Activated T-helper 2 cell treated with anti-CD3 and anti-CD28 coated beads, Interferon-gamma antibody, Interleukin-2, Interleukin-4, amounts not matched to agents 10 μg/mL and 5 μg/mL and 100 μg/mL, durations not matched to agents 14 hours and 24 hours and 36 hours (primary cell): ENCODE measurements around the gene GRK5. TPM values are rescaled to one million over a fixed set of nuclear protein-coding genes. Genes with fewer than 3 reads are reported as not detected.
A peak's percentile ranks its signal among the peaks of the same experiment; 100 is the strongest.

Source experiments
- DNase-seq: peaks from one replicate; pipeline ENCODE4 v3.0.0; 2021; ENCODE audit warnings: low spot score
- H3K27ac Mint-ChIP-seq: one replicate; pipeline ENCODE4 v1.8.0; 2021; ENCODE audit warnings: mixed read lengths
- H3K27me3 Mint-ChIP-seq: one replicate; pipeline ENCODE4 v1.8.0; 2021; ENCODE audit warnings: low read depth, mixed read lengths
- H3K36me3 Mint-ChIP-seq: one replicate; pipeline ENCODE4 v1.8.0; 2021; ENCODE audit warnings: low read depth, mixed read lengths
- H3K4me1 Mint-ChIP-seq: one replicate; pipeline ENCODE4 v1.8.0; 2021; ENCODE audit warnings: low read depth, mixed read lengths
- H3K4me3 Mint-ChIP-seq: one replicate; pipeline ENCODE4 v1.8.0; 2021; ENCODE audit warnings: low read depth, mild to moderate bottlenecking, moderate library complexity, mixed read lengths
- H3K9me3 Mint-ChIP-seq: one replicate; pipeline ENCODE4 v1.8.0; 2021; ENCODE audit warnings: mixed read lengths
- intact Hi-C: fragments of 100-400 bp; cut with micrococcal nuclease; formaldehyde crosslinking; loops from one replicate; pipeline ENCODE4 v1.15.1; 2023
- total RNA-seq: library from RNA; stranded (reverse); gene quantifications from 2 replicates; pipeline ENCODE4 v1.2.3, GENCODE V29; 2022

GRK5 gene
- total RNA-seq, 1 donor from 2014 or later: 24.4 TPM

DNA sequence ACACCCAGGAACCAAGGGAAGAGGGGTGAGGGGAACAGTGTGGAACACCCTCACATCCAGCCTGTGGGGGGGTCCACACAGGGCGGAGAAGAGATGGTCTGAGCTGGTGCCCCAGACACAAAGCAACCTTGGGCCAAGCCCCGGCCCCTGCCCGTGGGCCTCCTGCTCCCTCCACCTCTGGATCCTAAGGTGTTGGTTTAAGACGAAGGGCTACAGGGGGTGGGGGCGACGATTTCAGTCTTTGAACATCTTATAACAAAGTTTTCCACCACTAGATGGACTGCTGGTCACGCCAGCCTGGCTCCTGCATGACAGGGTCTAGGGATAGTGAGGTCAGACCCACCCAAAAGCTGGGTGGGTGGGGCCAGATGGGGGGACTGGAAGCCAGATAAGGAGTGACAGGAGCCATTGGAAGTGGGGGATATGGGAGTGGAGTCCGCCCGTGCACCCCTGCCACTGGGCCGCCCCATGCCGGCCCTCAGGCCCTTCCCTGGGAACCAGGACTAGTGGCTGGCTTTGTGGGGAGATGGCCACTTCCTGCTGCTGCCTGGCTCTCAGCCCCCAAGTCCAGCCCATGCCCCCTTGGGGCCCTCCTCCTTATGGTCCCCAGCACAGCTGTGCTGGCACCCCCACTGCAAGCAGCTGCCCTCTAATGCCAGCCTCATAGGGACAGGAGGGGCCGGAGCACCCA lies 236.7 kb downstream of the GRK5 start:
- Mint-ChIP-seq H3K9me3 (no peaks in the 10 kb centered on the region), H3K4me3 (no peak overlapping the region), H3K36me3 (peaks cover 12% of the 10 kb centered on the region), H3K27me3 (no peaks in the 10 kb centered on the region), H3K4me1 (peaks cover 2% of the 10 kb centered on the region), H3K27ac (no peak overlapping the region)
- DNase-seq: no peak
- intact Hi-C loops: loop anchor here (2.0 kb wide), 1 partner anchor 245 kb away; no protein-coding TSS in a partner anchor

DNA sequence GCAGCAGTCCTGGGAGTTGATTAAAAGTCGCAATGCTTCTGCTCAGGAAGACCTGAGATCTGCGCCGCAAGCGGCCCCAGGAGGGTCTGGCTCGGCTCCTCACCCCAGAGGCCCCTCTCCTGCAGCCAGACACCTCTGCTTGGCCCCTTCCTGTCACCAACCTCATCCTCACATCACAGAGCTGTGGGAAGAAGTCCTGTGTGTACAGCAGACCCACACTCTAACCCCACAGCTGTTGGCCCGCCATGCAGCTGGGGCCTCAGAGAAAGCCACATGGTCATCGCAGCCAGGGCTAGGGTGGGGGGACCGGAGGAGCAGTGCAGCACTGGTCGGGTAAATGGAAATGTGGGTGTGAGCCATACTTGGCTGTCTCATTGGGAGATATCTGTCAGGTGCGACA lies 237.5 kb downstream of the GRK5 start:
- Mint-ChIP-seq H3K27me3 (no peaks in the 10 kb centered on the region), H3K4me1 (peaks cover 2% of the 10 kb centered on the region), H3K9me3 (no peaks in the 10 kb centered on the region), H3K36me3 (peaks cover 12% of the 10 kb centered on the region), H3K4me3 (no peak overlapping the region), H3K27ac (no peak overlapping the region)
- intact Hi-C loops: loop anchor here (1.0 to 2.0 kb wide), 2 partner anchors 239 to 246 kb away; no protein-coding TSS in a partner anchor
- DNase-seq: no peak

DNA sequence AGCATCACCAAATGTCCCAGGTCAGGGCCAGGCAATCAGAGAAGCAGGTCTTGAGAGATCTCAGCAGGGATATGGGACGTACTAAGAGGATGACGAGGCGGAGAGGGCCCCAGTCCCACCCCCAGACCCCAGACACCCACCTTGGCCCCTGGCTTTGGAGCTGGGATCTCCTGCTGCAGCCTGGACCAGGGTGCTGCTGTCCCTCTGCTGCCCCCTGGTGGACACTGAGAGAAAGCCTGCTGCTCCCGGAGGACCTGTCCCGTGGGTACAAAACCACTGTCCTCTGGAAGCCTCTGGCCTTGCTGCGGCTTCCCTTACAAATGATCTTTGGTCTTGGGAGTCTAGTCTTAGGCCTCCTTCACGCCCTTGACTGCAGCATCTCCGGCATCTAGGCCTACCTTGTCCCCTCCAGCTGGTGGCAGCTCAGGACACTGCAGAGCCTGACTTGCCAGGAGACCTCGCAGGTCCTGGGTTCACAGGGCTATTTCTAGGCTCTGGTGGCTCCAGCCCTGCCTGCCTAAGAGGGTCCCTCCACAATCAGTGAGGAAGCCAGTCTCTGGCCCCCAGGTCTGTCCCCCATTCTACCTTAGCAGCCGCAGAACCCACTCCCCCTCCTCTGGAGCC lies 238.1 kb downstream of the GRK5 start:
- no peak overlapping the region for H3K27ac Mint-ChIP-seq
- intact Hi-C loops: loop anchor here (1.0 to 2.0 kb wide), 2 partner anchors 239 to 247 kb away; no protein-coding TSS in a partner anchor
- no peaks in the 10 kb centered on the region for H3K27me3 Mint-ChIP-seq
- H3K4me1 Mint-ChIP-seq: peaks cover 2% of the 10 kb centered on the region
- H3K9me3 Mint-ChIP-seq: no peaks in the 10 kb centered on the region
- no peak overlapping the region for H3K4me3 Mint-ChIP-seq
- DNase-seq: peak; percentile 69
- H3K36me3 Mint-ChIP-seq: peaks cover 12% of the 10 kb centered on the region

DNA sequence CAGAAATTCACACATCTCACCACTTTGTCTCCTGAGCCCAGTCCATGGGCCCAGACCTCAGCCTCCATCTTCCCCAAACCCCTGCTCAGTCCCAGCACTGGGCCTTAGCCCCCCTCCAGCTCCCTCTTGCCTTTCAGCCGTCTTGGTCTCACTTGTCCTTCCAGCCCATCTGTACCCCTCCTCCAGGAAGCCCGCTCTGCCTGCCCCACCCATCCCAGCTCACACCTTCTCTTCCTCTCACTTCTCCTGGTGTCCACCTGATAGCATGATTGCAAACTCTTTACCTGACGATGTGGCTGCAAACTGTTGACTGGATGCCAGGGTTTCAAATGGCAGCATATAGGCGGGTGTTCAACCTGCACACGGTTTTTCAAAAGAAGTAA lies 238.6 kb downstream of the GRK5 start:
- DNase-seq: no peak
- peaks cover 2% of the 10 kb centered on the region for H3K4me1 Mint-ChIP-seq
- H3K27me3 Mint-ChIP-seq: no peaks in the 10 kb centered on the region
- peaks cover 12% of the 10 kb centered on the region for H3K36me3 Mint-ChIP-seq
- intact Hi-C loops: loop anchor here (1.0 to 2.0 kb wide), 2 partner anchors 240 to 247 kb away; no protein-coding TSS in a partner anchor
- H3K4me3 Mint-ChIP-seq: no peak overlapping the region
- H3K9me3 Mint-ChIP-seq: no peaks in the 10 kb centered on the region
- no peak overlapping the region for H3K27ac Mint-ChIP-seq

DNA sequence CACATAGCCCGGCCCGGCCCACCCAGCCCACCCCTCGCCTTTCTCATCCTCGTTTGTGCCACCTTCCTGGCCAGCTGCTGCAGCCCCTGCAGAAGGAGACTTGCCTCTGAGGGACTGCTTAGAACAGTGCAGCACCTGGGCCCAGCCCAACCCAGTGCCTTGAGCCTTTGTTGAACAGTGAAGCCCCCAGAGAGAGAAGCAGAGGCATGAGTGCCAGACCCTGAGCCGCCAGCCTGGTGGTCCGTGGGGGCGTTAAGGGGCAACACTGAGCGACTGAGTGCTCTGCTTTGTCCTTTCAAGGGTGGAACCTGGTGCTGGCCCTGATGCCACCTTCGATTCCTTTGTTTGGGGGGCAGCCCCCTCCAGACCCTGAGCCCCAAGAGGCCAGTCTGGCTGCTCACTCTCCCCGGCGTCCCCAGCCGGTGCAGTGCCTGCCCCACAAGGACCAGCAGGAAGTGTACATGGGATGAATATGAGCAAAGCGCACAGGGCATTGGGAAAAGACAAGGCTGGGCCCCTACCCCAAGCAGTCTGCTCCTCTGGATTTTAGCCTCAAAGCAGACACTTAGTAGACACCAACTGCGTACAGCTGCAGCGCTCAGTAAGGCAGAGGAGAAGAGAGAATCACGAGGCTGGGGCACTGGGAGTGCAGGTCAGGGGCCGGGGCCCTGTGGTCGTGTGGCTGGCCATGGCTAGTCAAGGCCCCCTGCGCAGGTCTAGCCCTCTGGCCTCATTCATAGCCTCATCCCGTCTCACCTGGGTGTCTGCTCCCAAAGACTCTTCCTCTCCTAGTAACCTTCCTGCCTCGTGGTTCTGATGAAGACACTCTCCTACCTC lies 239.3 kb downstream of the GRK5 start:
- H3K36me3 Mint-ChIP-seq: peaks cover 8% of the 10 kb centered on the region
- peaks cover 2% of the 10 kb centered on the region for H3K4me1 Mint-ChIP-seq
- intact Hi-C loops: no loop called here
- no peak overlapping the region for H3K4me3 Mint-ChIP-seq
- DNase-seq: no peak
- H3K9me3 Mint-ChIP-seq: no peaks in the 10 kb centered on the region
- no peak overlapping the region for H3K27ac Mint-ChIP-seq
- no peaks in the 10 kb centered on the region for H3K27me3 Mint-ChIP-seq

DNA sequence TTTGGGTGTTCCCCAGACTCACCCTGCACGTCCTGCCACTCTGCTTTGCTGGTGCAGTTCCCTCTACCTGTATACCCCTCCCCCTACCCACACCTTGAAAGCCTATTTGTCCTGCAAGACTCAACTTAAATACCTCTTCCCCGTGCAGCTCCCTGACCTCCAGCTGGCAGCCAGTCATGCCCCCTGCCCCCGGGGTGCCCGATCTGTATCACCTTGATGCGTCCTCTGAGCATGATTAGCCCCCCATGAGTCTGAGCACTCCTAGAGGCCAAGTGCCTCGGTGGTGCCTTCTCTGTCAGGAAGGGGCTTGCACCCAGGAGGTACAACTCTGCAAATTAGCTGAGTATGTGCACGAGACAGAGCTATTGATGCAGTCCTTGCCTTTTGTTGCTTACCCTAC lies 240.1 kb downstream of the GRK5 start:
- H3K4me3 Mint-ChIP-seq: no peak overlapping the region
- H3K36me3 Mint-ChIP-seq: peaks cover 8% of the 10 kb centered on the region
- peaks cover 2% of the 10 kb centered on the region for H3K4me1 Mint-ChIP-seq
- no peak overlapping the region for H3K27ac Mint-ChIP-seq
- no peak for DNase-seq
- H3K27me3 Mint-ChIP-seq: no peaks in the 10 kb centered on the region
- H3K9me3 Mint-ChIP-seq: no peaks in the 10 kb centered on the region
- intact Hi-C loops: no loop called here

DNA sequence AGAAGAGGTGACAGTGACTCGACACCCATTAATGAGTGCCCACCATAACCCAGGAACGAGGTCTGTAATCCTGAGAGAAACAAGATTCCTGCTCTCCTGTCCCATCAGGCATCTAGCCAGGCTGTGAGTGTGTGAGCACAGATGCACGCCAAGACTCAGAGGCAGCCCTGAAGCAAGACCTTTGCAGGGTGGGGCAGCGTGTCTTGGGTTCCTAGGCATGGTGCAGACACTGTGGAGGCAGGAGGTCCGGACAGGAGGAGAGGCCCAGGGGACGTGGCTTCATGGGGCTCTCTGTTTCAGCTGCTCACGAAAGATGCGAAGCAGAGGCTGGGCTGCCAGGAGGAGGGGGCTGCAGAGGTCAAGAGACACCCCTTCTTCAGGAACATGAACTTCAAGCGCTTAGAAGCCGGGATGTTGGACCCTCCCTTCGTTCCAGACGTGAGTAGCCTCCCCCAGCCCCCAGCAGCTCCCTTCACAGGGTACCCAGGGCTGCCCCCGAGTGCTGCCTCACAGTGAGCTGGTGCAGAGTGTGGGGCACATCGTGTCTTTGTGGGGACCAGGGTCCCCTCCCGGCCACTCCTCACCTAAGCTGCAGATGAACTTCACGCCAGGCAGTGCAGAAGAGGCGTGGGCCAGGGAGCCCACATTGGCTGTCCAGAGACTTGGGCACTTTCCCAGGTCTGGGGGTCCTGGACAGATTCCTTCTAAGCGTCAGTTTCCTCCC lies 240.6 kb downstream of the GRK5 start:
- peaks cover 8% of the 10 kb centered on the region for H3K36me3 Mint-ChIP-seq
- H3K9me3 Mint-ChIP-seq: no peaks in the 10 kb centered on the region
- H3K27me3 Mint-ChIP-seq: no peaks in the 10 kb centered on the region
- no peak overlapping the region for H3K27ac Mint-ChIP-seq
- peaks cover 2% of the 10 kb centered on the region for H3K4me1 Mint-ChIP-seq
- DNase-seq: no peak
- intact Hi-C loops: no loop called here
- H3K4me3 Mint-ChIP-seq: no peak overlapping the region

DNA sequence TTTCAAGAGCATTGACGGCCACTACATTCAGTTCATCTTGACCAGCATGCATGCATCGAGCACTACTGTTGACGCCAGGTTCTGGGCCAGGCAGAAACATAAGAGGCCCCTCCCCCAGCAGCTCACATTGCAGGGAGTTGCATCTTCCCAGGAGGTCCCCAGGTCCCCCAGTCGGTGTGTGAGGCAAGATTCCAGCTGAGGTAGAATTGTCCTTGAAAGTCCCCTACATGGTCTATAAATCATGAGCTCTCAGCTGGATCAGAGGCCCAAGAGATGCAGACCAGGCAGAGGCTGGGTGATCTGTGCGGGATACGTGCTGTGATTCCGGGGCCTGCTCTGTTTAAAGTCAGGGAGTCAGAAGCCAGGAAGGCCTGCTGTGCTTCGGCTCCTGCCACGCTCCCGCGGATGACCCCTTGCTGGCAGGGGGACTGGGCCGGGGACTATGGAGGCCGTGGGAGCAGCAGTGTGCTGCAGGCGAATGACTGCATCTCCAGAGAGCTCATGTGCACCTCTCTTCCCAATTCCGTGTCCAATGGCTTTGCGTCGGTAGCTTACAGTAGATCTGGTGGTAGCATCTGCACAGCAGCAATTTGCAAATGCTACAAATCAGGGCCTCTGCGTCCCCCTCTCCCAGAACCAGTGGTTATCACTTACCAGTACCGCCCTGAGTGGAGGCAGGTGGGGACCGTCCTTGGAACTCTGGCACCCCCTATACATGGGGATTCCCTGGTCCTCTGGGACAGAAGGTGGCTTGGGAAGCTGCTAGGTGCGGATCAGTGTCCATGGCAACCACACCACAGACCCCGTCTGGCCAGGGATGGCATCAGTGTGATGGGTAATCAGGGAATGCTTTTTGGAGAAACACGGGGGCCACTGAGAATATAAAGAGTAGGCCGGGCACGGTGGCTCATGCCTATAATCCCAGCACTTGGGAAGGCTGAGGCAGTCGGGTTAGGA lies 241.5 kb downstream of the GRK5 start:
- Mint-ChIP-seq H3K27me3 (no peaks in the 10 kb centered on the region), H3K27ac (no peak overlapping the region), H3K4me3 (no peak overlapping the region), H3K4me1 (peaks cover 2% of the 10 kb centered on the region), H3K9me3 (no peaks in the 10 kb centered on the region), H3K36me3 (peaks cover 8% of the 10 kb centered on the region)
- intact Hi-C loops: no loop called here
- DNase-seq: no peak

DNA sequence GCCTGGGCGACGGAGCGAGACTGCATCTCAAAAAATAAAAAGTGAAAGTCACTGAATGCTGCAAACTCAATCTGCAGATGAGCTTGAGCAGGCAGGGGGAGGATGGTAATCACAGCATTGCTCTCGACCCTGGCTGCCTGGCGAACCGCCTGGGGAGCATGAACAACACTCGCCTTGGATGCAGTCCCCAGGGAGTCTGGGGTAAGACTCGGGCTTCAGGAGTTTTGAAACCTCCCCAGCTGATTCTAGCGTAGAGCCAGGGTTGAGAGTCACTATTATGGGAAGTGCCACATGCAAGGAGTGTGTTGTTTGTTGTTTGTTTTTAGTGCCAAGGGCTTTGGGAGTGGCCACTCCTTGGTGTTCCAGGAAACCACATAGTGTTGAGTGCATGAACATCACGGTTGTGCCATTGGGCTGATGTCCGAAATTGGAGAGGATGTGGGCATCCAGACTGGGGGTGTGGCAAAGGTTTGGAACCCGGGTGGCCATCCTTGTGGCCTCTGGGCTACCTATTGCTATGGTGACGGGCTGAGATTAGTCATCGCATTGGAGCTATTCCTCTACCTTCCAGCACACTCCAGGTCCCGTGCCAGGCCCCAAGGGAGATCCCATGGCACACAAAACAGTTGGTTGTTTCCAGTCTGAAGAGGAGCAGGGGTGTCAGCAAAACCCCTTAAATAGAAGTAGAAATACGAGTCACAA lies 242.5 kb downstream of the GRK5 start:
- Mint-ChIP-seq H3K4me3 (no peak overlapping the region), H3K9me3 (no peaks in the 10 kb centered on the region), H3K27ac (no peak overlapping the region), H3K36me3 (peaks cover 8% of the 10 kb centered on the region), H3K27me3 (no peaks in the 10 kb centered on the region), H3K4me1 (peaks cover 2% of the 10 kb centered on the region)
- no peak for DNase-seq
- intact Hi-C loops: no loop called here

DNA sequence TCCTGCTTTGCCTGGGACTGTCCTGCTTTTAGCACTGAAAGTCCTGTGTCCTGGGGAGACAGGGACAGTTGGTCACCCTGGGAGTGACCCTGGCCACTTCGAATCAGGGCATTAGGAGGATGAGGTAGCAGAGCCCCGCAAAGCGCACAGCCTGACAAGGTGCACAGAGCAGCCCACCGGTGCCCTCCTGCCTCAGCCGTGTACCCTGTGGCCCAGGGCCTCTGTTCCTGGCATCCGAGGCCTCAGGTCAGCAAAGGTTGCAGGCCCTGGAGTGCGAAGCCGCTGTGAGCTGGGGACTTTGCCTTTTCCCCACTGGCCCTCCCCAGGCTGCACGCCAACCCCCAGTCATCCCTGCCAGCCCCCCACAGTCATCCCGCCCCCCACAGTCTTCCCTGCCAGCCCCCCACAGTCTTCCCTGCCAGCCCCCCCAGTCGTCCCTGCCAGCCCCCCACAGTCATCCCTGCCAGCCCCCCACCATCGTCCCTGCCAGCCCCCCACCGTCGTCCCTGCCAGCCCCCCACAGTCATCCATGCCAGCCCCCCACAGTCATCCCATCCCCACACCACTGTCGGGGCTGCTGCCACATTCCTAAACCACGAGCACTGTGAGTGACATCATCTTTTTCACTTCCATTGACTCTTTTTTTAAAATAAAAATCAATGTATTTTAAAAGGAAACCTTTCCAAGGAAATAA lies 243.4 kb downstream of the GRK5 start:
- Mint-ChIP-seq H3K36me3 (peaks cover 8% of the 10 kb centered on the region), H3K9me3 (no peaks in the 10 kb centered on the region), H3K27me3 (no peaks in the 10 kb centered on the region), H3K4me3 (no peak overlapping the region), H3K4me1 (peaks cover 2% of the 10 kb centered on the region), H3K27ac (no peak overlapping the region)
- intact Hi-C loops: no loop called here
- DNase-seq: no peak
